Fibroblast of skin of abdomen (primary cell): ENCODE data around the gene SEPTIN5.

Experiments
- DNase-seq: peaks from one replicate; pipeline ENCODE4 v3.0.0-alpha.2; 2013

SEPTIN5 gene

GRCh38 chr22:19734837-19735382 is 20.6 kb downstream of the SEPTIN5 start:
- no peak for DNase-seq

- DNase-seq = no peak
Observed at GRCh38 chr22:19735665-19736510, 21.6 kb downstream of the SEPTIN5 start.

GRCh38 chr22:19737846-19738663 is 23.8 kb downstream of the SEPTIN5 start:
- DNase-seq = no peak

GRCh38 chr22:19738664-19739447 is 24.6 kb downstream of the SEPTIN5 start:
- DNase-seq = no peak

GRCh38 chr22:19739448-19739895 is 25.2 kb downstream of the SEPTIN5 start:
- DNase-seq = no peak

- no peak for DNase-seq
Observed at GRCh38 chr22:19739911-19740449, 25.7 kb downstream of the SEPTIN5 start.

GRCh38 chr22:19740586-19740985 is 26.3 kb downstream of the SEPTIN5 start:
- no peak for DNase-seq

GRCh38 chr22:19741053-19741452 is 26.8 kb downstream of the SEPTIN5 start:
- no peak for DNase-seq

GRCh38 chr22:19742160-19743066 is 28.1 kb downstream of the SEPTIN5 start:
- DNase-seq = no peak

GRCh38 chr22:19743081-19743480 is 28.8 kb downstream of the SEPTIN5 start:
- no peak for DNase-seq

GRCh38 chr22:19743651-19744050 is 29.3 kb downstream of the SEPTIN5 start:
- DNase-seq = no peak

GRCh38 chr22:19744350-19745006 is 30.2 kb downstream of the SEPTIN5 start:
- DNase-seq = no peak

- no peak for DNase-seq
Observed at GRCh38 chr22:19745155-19746101, 31.1 kb downstream of the SEPTIN5 start.

- no peak for DNase-seq
Observed at GRCh38 chr22:19746726-19747125, 32.4 kb downstream of the SEPTIN5 start.

GRCh38 chr22:19747551-19747950 is 33.2 kb downstream of the SEPTIN5 start:
- no peak for DNase-seq

GRCh38 chr22:19748139-19748538 is 33.8 kb downstream of the SEPTIN5 start:
- DNase-seq = no peak

GRCh38 chr22:19748991-19749664 is 34.8 kb downstream of the SEPTIN5 start:
- no peak for DNase-seq

- DNase-seq = no peak
Observed at GRCh38 chr22:19749876-19750275, 35.6 kb downstream of the SEPTIN5 start.
